ENCODE data around the gene ABCC1. TPM values are rescaled to one million over a fixed set of nuclear protein-coding genes. Genes with fewer than 3 reads are reported as not detected.
"Not testable (repeated sequence)": the region's sequence is repeated elsewhere in the genome, so short reads cannot be mapped to it uniquely, and the experiment has no call there.

The ABCC1 gene
- total RNA-seq, 2 experiments from 2014 or later, result 46.0 to 46.9 TPM

GRCh38 chr16:16185095-16185494, 235.7 kb downstream of the ABCC1 start:
- ChIA-PET CTCF (no interaction called here), POLR2A (no interaction called here)
- DNase-seq, result no peak
- Mint-ChIP-seq H3K4me1 (ENCODE audit: low read depth) (no peaks in the 10 kb centered on the region), H3K36me3 (ENCODE audit: low read depth) (no peaks in the 10 kb centered on the region), H3K4me3 (no peak overlapping the region), H3K9me3 (ENCODE audit: insufficient read depth) (no peaks in the 10 kb centered on the region), H3K27ac (no peak overlapping the region), H3K27me3 (ENCODE audit: low read depth) (no peaks in the 10 kb centered on the region)
- no peak for ATAC-seq

DNA sequence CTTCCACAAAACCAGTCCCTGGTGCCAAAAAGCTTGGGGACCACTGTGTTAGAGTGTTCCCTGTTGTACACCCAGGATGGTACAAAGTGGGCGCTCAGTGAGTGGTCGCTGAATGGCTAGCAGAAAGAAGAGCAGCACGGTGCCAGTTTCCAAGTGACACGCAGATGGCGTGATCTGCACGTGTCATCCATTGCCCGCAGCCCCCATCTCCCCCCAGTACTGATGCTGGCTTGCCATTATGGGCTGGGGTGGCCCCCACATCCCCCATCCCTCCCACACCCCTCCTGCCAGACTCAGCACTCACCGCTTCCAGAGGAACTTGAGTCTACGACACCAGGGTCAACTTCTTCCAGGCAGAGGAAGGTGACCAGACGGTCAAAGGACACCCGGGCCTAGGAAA, 237.4 kb downstream of the ABCC1 start:
- Mint-ChIP-seq H3K27ac (no peak overlapping the region), H3K36me3 (ENCODE audit: low read depth) (no peaks in the 10 kb centered on the region), H3K4me1 (ENCODE audit: low read depth) (no peaks in the 10 kb centered on the region), H3K9me3 (ENCODE audit: insufficient read depth) (no peaks in the 10 kb centered on the region), H3K4me3 (no peak overlapping the region), H3K27me3 (ENCODE audit: low read depth) (peaks cover 2% of the 10 kb centered on the region)
- POLR2A ChIA-PET, result no interaction called here
- CTCF ChIA-PET, result interaction anchor here (0.7 to 1.6 kb wide), 2 partner anchors 13 to 124 kb away, joined by 3 read pairs; no protein-coding TSS in a partner anchor
- no peak for DNase-seq
- ATAC-seq, result no peak

DNA sequence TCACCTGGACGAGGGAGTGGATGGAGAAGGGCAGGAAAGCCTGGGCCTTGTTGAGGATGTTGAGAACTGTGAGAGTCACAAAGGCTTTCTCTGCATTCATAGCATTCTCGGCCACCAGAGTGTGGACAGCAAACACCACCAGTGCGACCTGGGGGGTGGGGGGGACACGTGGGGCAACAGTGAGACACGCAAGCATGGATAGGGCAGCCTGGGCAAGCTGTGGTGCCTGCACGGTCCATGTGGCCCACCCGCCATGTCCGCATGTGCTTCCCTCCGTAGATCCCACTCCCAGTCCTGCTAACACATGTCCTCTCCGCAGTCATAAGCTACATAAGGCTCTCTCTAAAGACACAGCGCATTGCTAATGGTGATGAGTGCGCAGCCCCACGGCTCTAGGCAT, 239.4 kb downstream of the ABCC1 start:
- POLR2A ChIA-PET, result no interaction called here
- no peaks in the 10 kb centered on the region for H3K4me1 Mint-ChIP-seq (ENCODE audit: low read depth)
- peaks cover 2% of the 10 kb centered on the region for H3K27me3 Mint-ChIP-seq (ENCODE audit: low read depth)
- no peaks in the 10 kb centered on the region for H3K36me3 Mint-ChIP-seq (ENCODE audit: low read depth)
- H3K27ac Mint-ChIP-seq, result no peak overlapping the region
- no peaks in the 10 kb centered on the region for H3K9me3 Mint-ChIP-seq (ENCODE audit: insufficient read depth)
- no peak overlapping the region for H3K4me3 Mint-ChIP-seq
- CTCF ChIA-PET, result no interaction called here
- no peak for DNase-seq
- ATAC-seq, result no peak

DNA sequence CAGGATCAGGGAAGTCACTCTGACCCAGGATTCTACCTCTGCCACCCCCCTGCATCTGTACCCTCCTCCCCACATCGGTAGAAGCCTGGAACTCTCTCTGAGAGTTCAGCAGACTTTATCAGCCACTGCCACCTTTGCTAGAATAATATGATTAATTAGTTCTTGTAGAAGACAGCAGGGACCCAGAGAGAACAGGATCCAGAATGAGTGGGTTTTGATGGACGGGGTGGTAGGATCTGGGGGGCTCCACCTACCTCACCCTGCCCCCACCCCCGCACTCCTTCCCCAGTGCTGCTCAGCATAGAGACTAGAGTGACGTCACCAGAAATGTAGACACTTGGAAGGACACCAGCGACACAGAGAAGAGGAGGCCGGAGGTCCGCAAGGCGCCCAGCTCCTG, 240.4 kb downstream of the ABCC1 start:
- DNase-seq (no peak), ATAC-seq (no peak)
- no peaks in the 10 kb centered on the region for H3K36me3 Mint-ChIP-seq (ENCODE audit: low read depth)
- CTCF ChIA-PET, result no interaction called here
- POLR2A ChIA-PET, result no interaction called here
- no peaks in the 10 kb centered on the region for H3K9me3 Mint-ChIP-seq (ENCODE audit: insufficient read depth)
- no peaks in the 10 kb centered on the region for H3K4me1 Mint-ChIP-seq (ENCODE audit: low read depth)
- H3K27me3 Mint-ChIP-seq (ENCODE audit: low read depth), result peaks cover 2% of the 10 kb centered on the region
- H3K27ac Mint-ChIP-seq, result no peak overlapping the region
- H3K4me3 Mint-ChIP-seq, result no peak overlapping the region

GRCh38 chr16:16190546-16190945, 241.1 kb downstream of the ABCC1 start:
- ATAC-seq, result no peak
- Mint-ChIP-seq H3K4me3 (no peak overlapping the region), H3K9me3 (ENCODE audit: insufficient read depth) (no peaks in the 10 kb centered on the region), H3K27ac (no peak overlapping the region), H3K27me3 (ENCODE audit: low read depth) (peaks cover 2% of the 10 kb centered on the region), H3K36me3 (ENCODE audit: low read depth) (no peaks in the 10 kb centered on the region), H3K4me1 (ENCODE audit: low read depth) (no peaks in the 10 kb centered on the region)
- ChIA-PET POLR2A (no interaction called here), CTCF (no interaction called here)
- no peak for DNase-seq

GRCh38 chr16:16190966-16191365, 241.6 kb downstream of the ABCC1 start:
- POLR2A ChIA-PET; H3K4me1 Mint-ChIP-seq (ENCODE audit: low read depth); H3K27ac Mint-ChIP-seq; H3K4me3 Mint-ChIP-seq; H3K27me3 Mint-ChIP-seq (ENCODE audit: low read depth); CTCF ChIA-PET; H3K36me3 Mint-ChIP-seq (ENCODE audit: low read depth); DNase-seq; H3K9me3 Mint-ChIP-seq (ENCODE audit: insufficient read depth); ATAC-seq: not testable (repeated sequence)

DNA sequence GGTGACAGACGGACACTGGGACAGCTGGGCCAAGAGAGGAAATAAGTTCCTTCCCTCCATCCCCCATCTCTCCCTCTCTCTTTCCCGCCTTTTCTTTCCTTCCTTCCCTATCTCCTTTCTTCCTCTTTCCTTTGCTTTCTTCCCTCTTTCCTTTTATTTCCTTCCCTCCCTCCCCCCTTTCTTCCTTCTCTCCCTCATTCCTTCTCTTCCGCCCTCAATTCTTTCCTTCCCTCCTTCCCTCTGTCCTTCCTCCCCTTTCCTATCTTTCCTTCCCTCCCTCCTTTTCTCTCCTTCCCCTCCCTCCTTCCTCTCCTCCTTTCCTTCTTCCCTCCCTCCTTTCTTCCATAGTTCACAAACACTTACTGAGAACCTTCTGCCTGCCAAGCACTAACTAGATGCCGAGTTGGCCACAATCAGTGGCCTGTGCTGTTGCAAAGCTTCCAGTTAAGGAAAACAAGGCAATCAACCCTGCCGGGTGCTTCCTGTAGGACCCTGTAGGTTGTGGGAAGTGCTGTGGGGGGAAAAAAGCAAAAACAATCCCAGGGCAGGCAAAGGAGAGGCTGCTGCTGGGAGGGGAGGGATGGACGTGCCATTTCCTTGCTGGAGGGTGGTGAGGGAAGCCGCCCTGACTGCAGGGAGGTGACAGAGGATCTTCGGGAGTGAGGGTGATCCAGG, 242.2 kb downstream of the ABCC1 start:
- CTCF ChIA-PET, result no interaction called here
- no peaks in the 10 kb centered on the region for H3K36me3 Mint-ChIP-seq (ENCODE audit: low read depth)
- no peaks in the 10 kb centered on the region for H3K9me3 Mint-ChIP-seq (ENCODE audit: insufficient read depth)
- no peaks in the 10 kb centered on the region for H3K4me1 Mint-ChIP-seq (ENCODE audit: low read depth)
- H3K4me3 Mint-ChIP-seq, result no peak overlapping the region
- DNase-seq (no peak), ATAC-seq (no peak)
- H3K27ac Mint-ChIP-seq, result no peak overlapping the region
- POLR2A ChIA-PET, result no interaction called here
- H3K27me3 Mint-ChIP-seq (ENCODE audit: low read depth), result peaks cover 2% of the 10 kb centered on the region

Other genes starting within 250 kb of the ABCC1 start
- not detected for gene MYH11, start 92.6 kb upstream of the ABCC1 start, total RNA-seq
- gene CEP20, start 61.0 kb upstream of the ABCC1 start, total RNA-seq, result 10 to 100 TPM; 38.8 to 45.0 TPM